Endometrial microvascular endothelial cells (primary cell): ENCODE data around the gene AMER3. TPM values are rescaled to one million over a fixed set of nuclear protein-coding genes. Genes with fewer than 3 reads are reported as not detected.

Experiments used
- in situ Hi-C: cut with HindIII; loops from 2 replicates; pipeline ENCODE4 v1.10.0; 2017; ENCODE audit warnings: low sequenced_read_pairs, low pct_unique_long_range_greater_than_20kb; ENCODE audit errors: inconsistent ontology term
- total RNA-seq: library from RNA; depleted of rRNA; stranded (reverse); fragments of >200 nt; gene quantifications from one replicate; pipeline ENCODE4 v1.2.3, GENCODE V29; 2015; ENCODE audit errors: inconsistent ontology term

Gene AMER3
- total RNA-seq, 1 donor from 2014 or later = not detected

DNA sequence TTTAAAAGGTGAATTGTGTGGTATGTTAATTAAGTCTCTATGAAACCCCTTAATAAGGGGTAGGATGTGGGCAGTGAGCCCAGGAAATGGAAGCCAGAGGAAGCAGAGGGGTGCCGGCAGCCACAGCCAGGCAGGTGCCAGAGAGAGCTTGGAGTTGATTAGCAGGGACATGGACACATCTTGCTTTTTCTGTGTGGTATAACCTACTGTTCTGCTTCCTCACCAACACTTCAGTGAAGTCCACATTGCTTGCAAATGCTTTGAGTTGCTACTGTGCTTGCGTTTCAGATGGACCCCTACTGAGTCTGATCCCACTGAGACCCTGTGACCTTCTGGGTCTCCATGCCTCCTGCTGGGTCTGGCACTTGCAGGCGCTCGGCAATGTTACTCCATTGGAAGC lies 51.0 kb downstream of the AMER3 start:
- in situ Hi-C loops = no loop called here

DNA sequence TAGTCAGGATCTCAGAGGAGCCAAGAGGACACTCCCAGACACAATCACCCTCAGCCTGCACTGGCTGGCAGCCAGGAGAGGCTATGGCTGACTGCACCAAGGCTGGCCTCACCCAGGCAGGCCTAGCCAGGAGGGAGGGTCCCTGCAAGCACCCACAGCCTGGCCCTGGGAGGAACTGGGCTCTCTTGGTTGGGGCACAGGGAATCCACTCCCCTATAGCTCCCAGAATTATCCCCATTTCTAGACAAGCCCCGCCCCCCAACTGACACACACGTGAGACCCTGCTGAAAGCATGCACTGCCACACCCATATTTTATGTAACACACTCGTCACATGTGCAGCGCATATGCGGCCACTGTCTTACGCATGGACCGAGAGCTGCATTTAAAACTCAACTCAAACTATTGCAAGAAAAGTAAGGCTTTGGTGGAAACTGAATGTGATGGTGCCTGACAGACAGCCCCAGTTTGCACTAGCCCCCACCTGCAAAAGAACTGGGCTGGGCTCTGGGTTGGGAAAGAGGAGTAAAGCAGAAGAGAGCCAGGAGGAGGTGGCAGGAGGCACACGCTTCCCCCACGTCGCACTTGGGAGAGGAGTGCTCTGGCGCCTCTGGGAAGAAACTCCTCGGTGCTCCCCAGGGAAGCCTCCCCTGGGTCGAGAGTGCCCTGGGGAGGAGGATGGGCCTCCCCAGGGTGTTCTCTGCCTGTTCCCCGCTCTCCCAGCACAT lies 52.5 kb downstream of the AMER3 start:
- in situ Hi-C loops = no loop called here

DNA sequence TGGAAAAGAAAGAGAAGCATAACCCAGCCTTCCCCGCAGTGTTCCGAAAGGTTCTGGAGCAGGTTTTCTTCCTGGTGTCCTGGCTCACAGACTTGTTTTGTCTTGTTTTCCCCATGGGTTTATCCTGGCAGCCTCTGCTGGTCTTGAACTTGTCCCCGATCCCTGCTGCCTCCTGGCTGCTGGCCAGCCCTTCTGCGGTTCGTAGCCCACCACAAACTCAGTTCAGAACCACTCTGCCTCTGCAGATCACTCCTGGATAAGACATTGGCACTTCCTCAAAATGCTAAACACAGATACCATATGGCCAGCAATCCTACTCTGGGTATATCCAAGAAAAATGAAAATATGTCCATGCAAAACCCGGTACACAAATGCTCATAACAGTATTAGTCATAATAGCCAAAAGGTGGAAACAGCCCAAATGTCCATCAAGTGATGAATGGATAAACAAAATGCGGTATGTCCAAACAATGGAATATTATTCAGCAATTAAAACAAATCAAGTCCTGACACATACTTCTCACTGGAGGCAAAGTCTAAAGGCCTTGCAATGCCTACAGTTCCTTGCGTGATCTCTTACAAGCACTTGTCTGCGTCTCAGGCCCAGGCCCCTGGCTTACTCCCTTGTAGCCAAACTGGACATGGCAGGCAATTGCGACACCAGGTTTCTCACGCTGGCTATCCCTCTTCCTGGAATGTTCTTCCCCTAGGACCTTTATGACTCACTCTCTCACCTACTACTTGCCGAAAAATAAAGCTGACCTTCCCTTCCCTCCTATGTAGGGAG lies 53.3 kb downstream of the AMER3 start:
- in situ Hi-C loops = no loop called here

DNA sequence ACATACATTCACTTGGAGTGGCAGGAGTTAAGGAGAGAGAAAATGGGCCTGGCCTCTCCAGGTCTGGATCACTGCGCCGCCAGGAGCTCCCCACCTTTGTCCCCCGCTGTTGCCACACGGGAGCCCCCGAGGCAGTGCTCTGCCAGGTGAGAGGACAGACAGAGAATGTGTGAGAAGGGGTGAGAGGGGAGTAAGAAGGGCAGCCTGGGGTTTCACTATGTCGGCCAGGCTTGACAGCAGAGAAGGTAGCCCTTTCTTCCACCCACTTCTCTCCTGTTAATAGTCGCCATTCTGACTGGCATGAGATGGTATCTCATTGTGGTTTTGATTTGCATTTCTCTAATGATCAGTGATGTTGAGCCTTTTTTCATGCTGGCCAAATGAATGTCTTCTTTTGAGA lies 55.1 kb downstream of the AMER3 start:
- in situ Hi-C loops = no loop called here

DNA sequence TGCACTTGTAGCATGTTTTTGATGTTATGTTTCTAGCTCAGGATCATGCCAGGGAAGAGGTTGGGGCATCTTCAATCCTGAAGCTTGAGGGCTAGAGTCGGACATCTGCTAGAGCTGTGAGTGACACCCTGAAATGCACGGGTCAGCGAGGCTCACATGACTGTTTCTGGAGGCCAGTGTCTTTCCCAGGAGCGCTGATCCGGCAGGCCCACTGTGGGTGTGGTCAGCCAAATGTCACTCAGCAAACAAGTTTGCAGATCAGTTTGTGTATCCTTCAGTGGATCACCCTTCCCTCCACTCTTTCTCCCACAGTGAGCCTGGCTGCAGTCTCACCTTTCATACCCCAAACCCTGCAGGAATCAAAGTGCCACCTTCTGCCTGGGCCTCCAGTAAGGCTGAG lies 58.4 kb downstream of the AMER3 start:
- in situ Hi-C loops = no loop called here

DNA sequence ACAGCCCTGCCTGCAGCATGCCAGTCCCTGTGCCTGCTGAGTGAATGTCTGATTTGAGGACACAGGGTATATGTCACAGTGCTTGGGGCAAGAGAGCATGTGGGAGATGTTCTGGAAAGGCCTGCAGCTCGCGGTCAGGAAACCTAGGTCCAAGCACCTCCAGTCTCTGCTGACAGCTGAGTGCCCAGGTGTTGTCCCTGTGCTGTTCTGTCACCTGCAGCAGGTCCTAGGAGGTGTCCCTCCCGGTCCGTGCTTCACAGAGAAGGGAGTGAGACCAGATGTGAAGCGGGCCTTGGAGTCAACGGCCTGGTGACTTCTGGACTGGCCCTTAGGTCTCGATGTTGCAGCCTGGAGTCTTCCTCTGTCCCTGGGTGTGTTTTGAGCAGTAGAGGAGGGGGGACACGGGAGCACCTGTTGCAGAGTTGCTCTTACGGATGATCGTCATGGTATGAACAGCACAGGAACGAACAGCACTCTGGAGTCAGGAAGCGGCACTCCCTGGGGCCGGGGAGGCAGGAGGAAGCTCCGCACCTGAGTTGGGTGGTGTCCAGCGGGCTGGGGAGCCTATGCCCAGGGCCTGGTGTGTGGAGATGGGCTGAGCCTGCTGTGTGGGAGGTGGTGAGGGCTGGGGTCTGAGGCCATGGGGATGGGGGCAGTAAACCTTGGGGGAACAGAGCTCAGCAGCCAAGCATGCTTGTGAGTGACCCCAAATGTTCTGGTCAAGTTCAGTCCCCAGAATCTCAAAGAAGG lies 59.8 kb downstream of the AMER3 start:
- in situ Hi-C loops = no loop called here

Other genes with a start within 250 kb of the AMER3 start
- gene POTEI, start 246.2 kb upstream of the AMER3 start, total RNA-seq = not detected
- not detected for gene CFC1B, start 234.3 kb upstream of the AMER3 start, total RNA-seq
- gene CFC1, start 156.0 kb upstream of the AMER3 start, total RNA-seq = not detected
- gene POTEJ, start 144.1 kb upstream of the AMER3 start, total RNA-seq = not detected
- not detected for gene GPR148, start 26.5 kb upstream of the AMER3 start, total RNA-seq
- gene ARHGEF4, start 81.4 kb downstream of the AMER3 start, total RNA-seq = not detected